Spleen (tissue), 11 donors: ENCODE results near the gene BTRC. TPM values are rescaled to one million over a fixed set of nuclear protein-coding genes. Genes with fewer than 3 reads are reported as not detected.

Experiments
- DNase-seq: peaks from one replicate; pipeline ENCODE4 v3.0.0-alpha.2; 2020
- H3K27ac ChIP-seq, 8 donors: fragments of 200-600 bp; sonication (generic) in 7 of 8; 1 replicate in 4 of 8; 2 replicates in 4 of 8; pipeline versions ENCODE4 v1.5.0 to v1.8.0; 2016 to 2021; ENCODE audit warnings: inconsistent platforms in 4 of 8, mild to moderate bottlenecking in 4 of 8, moderate library complexity in 1 of 8
- H3K27me3 ChIP-seq, 7 donors: fragments of 200-600 bp; sonication (generic) in 6 of 7; replicated peaks in 1 of 7; 1 replicate in 4 of 7; 2 replicates in 3 of 7; pipeline versions ENCODE4 v1.5.0 to v1.8.0; 2016 to 2021; ENCODE audit warnings: inconsistent platforms in 3 of 7, mild to moderate bottlenecking in 1 of 7
- H3K36me3 ChIP-seq, 6 donors: fragments of 200-600 bp; sonication (generic) in 5 of 6; 1 replicate in 4 of 6; 2 replicates in 2 of 6; pipeline versions ENCODE4 v1.5.0 to v1.8.0; 2016 to 2021; ENCODE audit warnings: inconsistent platforms in 2 of 6
- H3K4me1 ChIP-seq, 6 donors: fragments of 200-600 bp; sonication (generic) in 5 of 6; 1 replicate in 3 of 6; 2 replicates in 3 of 6; pipeline versions ENCODE4 v1.5.0 to v1.8.0; 2016 to 2021; ENCODE audit warnings: inconsistent platforms in 3 of 6
- H3K4me3 ChIP-seq, 8 donors: fragments of 200-600 bp; sonication (generic) in 7 of 8; 1 replicate in 4 of 8; 2 replicates in 4 of 8; pipeline versions ENCODE4 v1.5.0 to v1.8.0; 2016 to 2021; ENCODE audit warnings: inconsistent platforms in 4 of 8, mild to moderate bottlenecking in 4 of 8, moderate library complexity in 2 of 8
- H3K9me3 ChIP-seq, 8 donors: fragments of 200-600 bp; sonication (generic) in 7 of 8; 1 replicate in 4 of 8; 2 replicates in 4 of 8; pipeline versions ENCODE4 v1.5.0 to v1.8.0; 2016 to 2021; ENCODE audit warnings: inconsistent platforms in 4 of 8
- POLR2A ChIP-seq, 3 donors: fragments of 450-650 bp; IDR thresholded peaks; one replicate each; pipeline ENCODE4 v1.5.1; 2017; ENCODE audit warnings: antibody characterized with exemption in 3 of 3, mild to moderate bottlenecking in 1 of 3
- POLR2AphosphoS5 ChIP-seq, 3 donors: sonication (generic); formaldehyde crosslinking; IDR thresholded peaks; one replicate each; pipeline ENCODE4 v1.5.1; 2017; ENCODE audit warnings: antibody characterized with exemption in 3 of 3
- WGBS, 5 donors: extraction: QIAGEN DNeasy Blood & Tissue Kit in 3 of 5; methylation state at CpG; one replicate each; pipeline versions ENCODE4 v1.1.5 to v1.1.7; 2013 to 2018; 5-methylcytosine and 5-hydroxymethylcytosine counted together
- intact Hi-C: fragments of 100-400 bp; cut with DNase I; formaldehyde crosslinking; loops from one replicate; pipeline ENCODE4 v1.15.0; 2023; ENCODE audit warnings: low total_unique reads
- polyA plus RNA-seq, 3 donors: library from polyadenylated mRNA; stranded (reverse); fragments of 200-250 nt; gene quantifications; one replicate each; pipeline ENCODE4 v1.2.1, GENCODE V29; 2013
- total RNA-seq, 7 donors: library from RNA; depleted of rRNA in 3 of 7; stranded (reverse); fragments of >200 nt in 3 of 7; fragmentation: NEBNext Ultra II Directional in 4 of 7; extraction: Animal tissue kit (Norgen Biotek cat#: 25700) in 4 of 7; gene quantifications; one replicate each; pipeline versions ENCODE4 v1.1.0 to v1.2.1, GENCODE V29; 2016 to 2021
- TF ChIP-seq, protein P1 (sequence below), 11 experiments: fragments of 200-600 bp in 7 of 11; fragments of 450-650 bp in 4 of 11; sonication (generic) in 4 of 11; IDR thresholded peaks in 8 of 11; conservative IDR thresholded peaks in 3 of 11; 1 replicate in 7 of 11; 2 replicates in 4 of 11; pipeline versions ENCODE4 v1.4.0 to v1.8.0; 2016 to 2021; ENCODE audit warnings: antibody characterized with exemption in 11 of 11, inconsistent platforms in 4 of 11, mild to moderate bottlenecking in 1 of 11
- donor health status: healthy with polysubstance abuse.
- donor health status: DM: no; HTN: no; CAD: no; lungs with moderate emphysema.
- donor health status: DM: no; HTN: no; CAD: no.
- donor health status: Bipolar disorder and iron deficiency.
- donor health status: healthy.
- donor health status: DM: no; HTN: no; CAD: no.
- donor health status: DM: yes; HTN: yes; CAD: no.

BTRC gene
- total and polyA plus RNA-seq, 10 donors: 2.7 to 23.9 (median 19.3) TPM

- Histone ChIP-seq H3K27ac (no peak overlapping the region), H3K36me3 (no peaks in the 10 kb centered on the region), H3K9me3 (no peaks in the 10 kb centered on the region), H3K27me3 (no peaks in the 10 kb centered on the region), H3K4me3 (no peak overlapping the region), H3K4me1 (peaks cover 0 to 11% (median 0%) of the 10 kb centered on the region in 6 donors)
- TF ChIP-seq, protein P1, sequence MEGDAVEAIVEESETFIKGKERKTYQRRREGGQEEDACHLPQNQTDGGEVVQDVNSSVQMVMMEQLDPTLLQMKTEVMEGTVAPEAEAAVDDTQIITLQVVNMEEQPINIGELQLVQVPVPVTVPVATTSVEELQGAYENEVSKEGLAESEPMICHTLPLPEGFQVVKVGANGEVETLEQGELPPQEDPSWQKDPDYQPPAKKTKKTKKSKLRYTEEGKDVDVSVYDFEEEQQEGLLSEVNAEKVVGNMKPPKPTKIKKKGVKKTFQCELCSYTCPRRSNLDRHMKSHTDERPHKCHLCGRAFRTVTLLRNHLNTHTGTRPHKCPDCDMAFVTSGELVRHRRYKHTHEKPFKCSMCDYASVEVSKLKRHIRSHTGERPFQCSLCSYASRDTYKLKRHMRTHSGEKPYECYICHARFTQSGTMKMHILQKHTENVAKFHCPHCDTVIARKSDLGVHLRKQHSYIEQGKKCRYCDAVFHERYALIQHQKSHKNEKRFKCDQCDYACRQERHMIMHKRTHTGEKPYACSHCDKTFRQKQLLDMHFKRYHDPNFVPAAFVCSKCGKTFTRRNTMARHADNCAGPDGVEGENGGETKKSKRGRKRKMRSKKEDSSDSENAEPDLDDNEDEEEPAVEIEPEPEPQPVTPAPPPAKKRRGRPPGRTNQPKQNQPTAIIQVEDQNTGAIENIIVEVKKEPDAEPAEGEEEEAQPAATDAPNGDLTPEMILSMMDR (IDR thresholded peaks at IDR 0.05 in 8 of 11, conservative IDR thresholded peaks at IDR 0.05 in 3 of 11): no peak
- no peak for TF ChIP-seq POLR2AphosphoS5 (IDR thresholded peaks at IDR 0.05)
- TF ChIP-seq POLR2A (IDR thresholded peaks at IDR 0.05): no peak
- intact Hi-C loops: no loop called here
- 94 to 98% (median 94%) methylated on average over 8 to 10 of the region's 10 CpGs for WGBS, 5 donors
- no peak for DNase-seq
Observed at GRCh38 chr10:101389986-101390531, 36.1 kb downstream of the BTRC start.

GRCh38 chr10:101393378-101393777 lies 39.4 kb downstream of the BTRC start:
- intact Hi-C loops: no loop called here
- no peak for DNase-seq
- 85 to 90% (median 87%) methylated on average over 2 of the region's 2 CpGs for WGBS, 5 donors
- Histone ChIP-seq H3K27ac (no peak overlapping the region), H3K36me3 (no peaks in the 10 kb centered on the region), H3K4me3 (no peak overlapping the region), H3K27me3 (no peaks in the 10 kb centered on the region), H3K4me1 (peaks cover 0 to 8% (median 2%) of the 10 kb centered on the region in 6 donors), H3K9me3 (no peaks in the 10 kb centered on the region)
- TF ChIP-seq POLR2AphosphoS5 (IDR thresholded peaks at IDR 0.05): no peak
- no peak for TF ChIP-seq POLR2A (IDR thresholded peaks at IDR 0.05)
- TF ChIP-seq, protein P1 (IDR thresholded peaks at IDR 0.05 in 8 of 11, conservative IDR thresholded peaks at IDR 0.05 in 3 of 11): no peak

GRCh38 chr10:101394524-101395133 lies 40.7 kb downstream of the BTRC start:
- Histone ChIP-seq H3K27ac (no peak overlapping the region), H3K4me3 (no peak overlapping the region), H3K36me3 (no peaks in the 10 kb centered on the region), H3K9me3 (no peaks in the 10 kb centered on the region), H3K4me1 (peaks cover 0 to 8% (median 2%) of the 10 kb centered on the region in 6 donors), H3K27me3 (no peaks in the 10 kb centered on the region)
- WGBS, 5 donors: 87 to 93% (median 90%) methylated on average over 5 of the region's 5 CpGs
- DNase-seq: no peak
- no peak for TF ChIP-seq POLR2AphosphoS5 (IDR thresholded peaks at IDR 0.05)
- TF ChIP-seq, protein P1 (IDR thresholded peaks at IDR 0.05 in 8 of 11, conservative IDR thresholded peaks at IDR 0.05 in 3 of 11): no peak
- no peak for TF ChIP-seq POLR2A (IDR thresholded peaks at IDR 0.05)
- intact Hi-C loops: no loop called here

- Histone ChIP-seq H3K36me3 (no peaks in the 10 kb centered on the region), H3K27ac (no peak overlapping the region), H3K4me1 (peaks cover 0 to 8% (median 2%) of the 10 kb centered on the region in 6 donors), H3K4me3 (no peak overlapping the region), H3K9me3 (no peaks in the 10 kb centered on the region), H3K27me3 (no peaks in the 10 kb centered on the region)
- no peak for TF ChIP-seq POLR2AphosphoS5 (IDR thresholded peaks at IDR 0.05)
- no peak for TF ChIP-seq POLR2A (IDR thresholded peaks at IDR 0.05)
- TF ChIP-seq, protein P1 (IDR thresholded peaks at IDR 0.05 in 8 of 11, conservative IDR thresholded peaks at IDR 0.05 in 3 of 11): no peak
- intact Hi-C loops: no loop called here
- DNase-seq: no peak
Observed at GRCh38 chr10:101397140-101397539, 43.2 kb downstream of the BTRC start.
